Liver (tissue), 9 donors: Measurements from ENCODE around the gene NF1. TPM values are rescaled to one million over a fixed set of nuclear protein-coding genes. Genes with fewer than 3 reads are reported as not detected.

ENCODE experiments used
- DNase-seq: peaks from one replicate; pipeline ENCODE4 v3.0.0-alpha.2; 2017; ENCODE audit warnings: low spot score
- H3K27ac ChIP-seq, 2 donors: one replicate each; pipeline ENCODE4 v1.7.0; 2013; ENCODE audit warnings: inconsistent platforms in 2 of 2, low read length in 2 of 2, control low read depth in 1 of 2, low read depth in 1 of 2, mild to moderate bottlenecking in 1 of 2
- H3K27me3 ChIP-seq, 4 donors: one replicate each; pipeline versions ENCODE4 v1.6.1 to v1.7.0; 2013; ENCODE audit warnings: low read length in 3 of 4, inconsistent platforms in 1 of 4, mild to moderate bottlenecking in 1 of 4, moderate library complexity in 1 of 4; ENCODE audit not compliant: control insufficient read depth in 4 of 4, insufficient read depth in 4 of 4
- H3K36me3 ChIP-seq, 4 donors: one replicate each; pipeline versions ENCODE4 v1.6.1 to v1.7.0; 2013; ENCODE audit warnings: low read length in 3 of 4, mild to moderate bottlenecking in 3 of 4, low read depth in 1 of 4, moderate library complexity in 1 of 4; ENCODE audit not compliant: control insufficient read depth in 4 of 4, insufficient read depth in 3 of 4
- H3K4me1 ChIP-seq, 4 donors: one replicate each; pipeline versions ENCODE4 v1.6.1 to v1.7.0; 2013; ENCODE audit warnings: low read length in 3 of 4, mild to moderate bottlenecking in 3 of 4, moderate library complexity in 1 of 4; ENCODE audit not compliant: control insufficient read depth in 4 of 4, insufficient read depth in 4 of 4
- H3K4me3 ChIP-seq, 3 donors: one replicate each; pipeline versions ENCODE4 v1.6.1 to v1.7.0; 2013; ENCODE audit warnings: low read length in 3 of 3, control low read depth in 1 of 3, low read depth in 1 of 3, mild to moderate bottlenecking in 1 of 3
- H3K9ac ChIP-seq, 2 donors: one replicate each; pipeline ENCODE4 v1.7.0; 2013; ENCODE audit warnings: low read length in 2 of 2, mild to moderate bottlenecking in 2 of 2, moderate library complexity in 2 of 2, control low read depth in 1 of 2, low read depth in 1 of 2
- H3K9me3 ChIP-seq, 4 donors: one replicate each; pipeline versions ENCODE4 v1.6.1 to v1.7.0; 2013; ENCODE audit warnings: low read length in 3 of 4; ENCODE audit not compliant: control insufficient read depth in 4 of 4
- CTCF ChIP-seq: fragments of 150-350 bp; IDR thresholded peaks from 2 replicates; pipeline ENCODE4 v1.5.1; 2017; ENCODE audit warnings: improper control_type of control experiment, low read depth, low read length; ENCODE audit not compliant: missing input control
- EGR1 ChIP-seq, 2 donors: IDR thresholded peaks; 2 replicates each; pipeline ENCODE4 v1.6.1; 2016 to 2018; ENCODE audit warnings: antibody characterized with exemption in 2 of 2, low read depth in 2 of 2
- FOXA2 ChIP-seq: IDR thresholded peaks from 2 replicates; pipeline ENCODE4 v1.6.1; 2016; ENCODE audit warnings: antibody characterized with exemption
- GABPA ChIP-seq, 2 donors: IDR thresholded peaks in 1 of 2; conservative IDR thresholded peaks in 1 of 2; 2 replicates each; pipeline ENCODE4 v1.6.1; 2016; ENCODE audit warnings: antibody characterized with exemption in 2 of 2, mild to moderate bottlenecking in 1 of 2, moderate library complexity in 1 of 2
- HNF4A ChIP-seq, 2 donors: conservative IDR thresholded peaks; 2 replicates each; pipeline ENCODE4 v1.6.1; 2016; ENCODE audit warnings: antibody characterized with exemption in 2 of 2, mild to moderate bottlenecking in 2 of 2
- HNF4G ChIP-seq: IDR thresholded peaks from 2 replicates; pipeline ENCODE4 v1.6.1; 2016; ENCODE audit warnings: antibody characterized with exemption
- MAX ChIP-seq: IDR thresholded peaks from 2 replicates; pipeline ENCODE4 v1.6.1; 2016; ENCODE audit warnings: antibody characterized with exemption
- NR2F2 ChIP-seq: IDR thresholded peaks from 2 replicates; pipeline ENCODE4 v1.6.1; 2016; ENCODE audit warnings: antibody characterized with exemption
- RAD21 ChIP-seq, 2 donors: IDR thresholded peaks; 2 replicates each; pipeline ENCODE4 v1.6.1; 2016; ENCODE audit warnings: antibody characterized with exemption in 2 of 2, mild to moderate bottlenecking in 2 of 2
- REST ChIP-seq: IDR thresholded peaks from 2 replicates; pipeline ENCODE4 v1.6.1; 2016; ENCODE audit warnings: antibody characterized with exemption, mild to moderate bottlenecking
- RXRA ChIP-seq, 2 donors: IDR thresholded peaks; 2 replicates each; pipeline ENCODE4 v1.6.1; 2017 to 2018; ENCODE audit warnings: antibody characterized with exemption in 2 of 2, mild to moderate bottlenecking in 1 of 2
- SP1 ChIP-seq: IDR thresholded peaks from 2 replicates; pipeline ENCODE4 v1.6.1; 2018; ENCODE audit warnings: antibody characterized with exemption, mild to moderate bottlenecking
- TAF1 ChIP-seq: conservative IDR thresholded peaks from 2 replicates; pipeline ENCODE4 v1.6.1; 2016; ENCODE audit warnings: antibody characterized with exemption, mild to moderate bottlenecking
- YY1 ChIP-seq: IDR thresholded peaks from 2 replicates; pipeline ENCODE4 v1.6.1; 2016; ENCODE audit warnings: antibody characterized with exemption, mild to moderate bottlenecking
- ZBTB33 ChIP-seq: IDR thresholded peaks from 2 replicates; pipeline ENCODE4 v1.6.1; 2016; ENCODE audit warnings: antibody characterized with exemption
- WGBS: extraction: QIAGEN DNeasy Blood & Tissue Kit; methylation state at CpG from one replicate; pipeline ENCODE4 v1.1.7; 2013; 5-methylcytosine and 5-hydroxymethylcytosine counted together
- polyA plus RNA-seq, 2 donors: library from polyadenylated mRNA; stranded (reverse) in 1 of 2; unstranded in 1 of 2; fragments of 200-250 nt in 1 of 2; fragments of >200 nt in 1 of 2; fragmentation: Nextera tagmentation in 1 of 2; extraction: Ambion mirVana in 1 of 2; gene quantifications; one replicate each; pipeline versions ENCODE4 v1.2.1 to v1.2.3, GENCODE V29; 2013 to 2015
- total RNA-seq, 2 donors: library from RNA; depleted of rRNA; stranded (reverse); fragments of >200 nt; gene quantifications; one replicate each; pipeline ENCODE4 v1.2.3, GENCODE V29; 2014
- donor health status: healthy.
- donor health status: healthy.
- donor health status: healthy.
- donor health status: healthy.
- donor health status: healthy.

Gene NF1
- total and polyA plus RNA-seq, 4 donors = 4.6 to 42.6 (median 13.5) TPM

- H3K27me3 ChIP-seq = no peaks in the 10 kb centered on the region
- H3K36me3 ChIP-seq = no peaks in the 10 kb centered on the region
Observed at GRCh38 chr17:31132977-31133376, 38.2 kb downstream of the NF1 start.

GRCh38 chr17:31134576-31134975 lies 39.8 kb downstream of the NF1 start:
- peaks cover 3 to 15% (median 13%) of the 10 kb centered on the region in 4 donors for H3K4me1 ChIP-seq
- no peak for DNase-seq
- TF ChIP-seq REST (no peak), TAF1 (no peak), EGR1 (IDR thresholded peaks at IDR 0.05; ENCODE audit: low read depth in 2 of 2) (no peak), GABPA (IDR thresholded peaks at IDR 0.05 in 1 of 2, conservative IDR thresholded peaks at IDR 0.05 in 1 of 2) (no peak), HNF4G (no peak), HNF4A (conservative IDR thresholded peaks at IDR 0.05) (no peak), NR2F2 (no peak), YY1 (no peak), SP1 (no peak), ZBTB33 (no peak)
- H3K9ac ChIP-seq = no peak overlapping the region
- no peaks in the 10 kb centered on the region for H3K27me3 ChIP-seq
- no peaks in the 10 kb centered on the region for H3K9me3 ChIP-seq
- WGBS = 73% methylated on average over 4 of the region's 4 CpGs
- H3K27ac ChIP-seq = no peak overlapping the region
- peaks cover 0 to 2% (median 0%) of the 10 kb centered on the region in 4 donors for H3K36me3 ChIP-seq
- no peak overlapping the region for H3K4me3 ChIP-seq

More at GRCh38 chr17:31132977-31133376, 38.2 kb downstream of the NF1 start:
- peaks cover 3 to 15% (median 13%) of the 10 kb centered on the region in 4 donors for H3K4me1 ChIP-seq
- DNase-seq = no peak
- H3K9me3 ChIP-seq = no peaks in the 10 kb centered on the region
- no peak overlapping the region for H3K27ac ChIP-seq
- no peak overlapping the region for H3K9ac ChIP-seq
- 94% methylated on average over 3 of the region's 3 CpGs for WGBS
- H3K4me3 ChIP-seq = no peak overlapping the region
- no peak for TF ChIP-seq RAD21 (IDR thresholded peaks at IDR 0.05)
- no peak for TF ChIP-seq CTCF
- no peak for TF ChIP-seq YY1
- no peak for TF ChIP-seq RXRA (IDR thresholded peaks at IDR 0.05)
- no peak for TF ChIP-seq GABPA (IDR thresholded peaks at IDR 0.05 in 1 of 2, conservative IDR thresholded peaks at IDR 0.05 in 1 of 2)
- TF ChIP-seq EGR1 (IDR thresholded peaks at IDR 0.05; ENCODE audit: low read depth in 2 of 2) = no peak
- TF ChIP-seq HNF4A (conservative IDR thresholded peaks at IDR 0.05) = no peak
- no peak for TF ChIP-seq FOXA2
- TF ChIP-seq MAX = no peak
